Measurements from ENCODE around the gene WDR18. TPM values are rescaled to one million over a fixed set of nuclear protein-coding genes. Genes with fewer than 3 reads are reported as not detected.

WDR18 gene
- total and polyA plus RNA-seq, 2 of the 4 experiments (the other 2 are of a cell fraction): 37.1 to 56.9 TPM

- intact Hi-C loops (cut with micrococcal nuclease) (loop anchor here (2.0 kb wide), 2 partner anchors 53 to 61 kb away; partner anchors contain the start of genes GPX4 and POLR2E), in situ Hi-C loops (cut with MboI; ENCODE audit: low sequenced_read_pairs) (no loop called here), dilution Hi-C loops (cut with HindIII; ENCODE audit: low sequenced_read_pairs, unreplicated experiment) (no loop called here)
- TF ChIP-seq MXI1 (IDR thresholded peaks at IDR 0.05; ENCODE audit: borderline replicate concordance, low read depth, low read length) (no peak), FOS (IDR thresholded peaks at IDR 0.05; ENCODE audit: low read depth, low read length) (no peak), RAD21 (IDR thresholded peaks at IDR 0.05; ENCODE audit: low read length) (no peak), RFX5 (IDR thresholded peaks at IDR 0.05; ENCODE audit: low read depth, low read length) (no peak), BHLHE40 (IDR thresholded peaks at IDR 0.05; ENCODE audit: low read depth, low read length) (no peak), RCOR1 (IDR thresholded peaks at IDR 0.05; ENCODE audit: insufficient replicate concordance, low read length) (no peak), SMC3 (IDR thresholded peaks at IDR 0.05; ENCODE audit: low read depth, low read length) (no peak), USF2 (IDR thresholded peaks at IDR 0.05; ENCODE audit: low read depth, low read length) (no peak)
- H2BK5ac ChIP-seq (ENCODE audit: low read depth, low read length, poor library complexity, severe bottlenecking): no peak overlapping the region
- H2AK5ac ChIP-seq (ENCODE audit: low read depth, low read length): no peak overlapping the region
- H4K8ac ChIP-seq (ENCODE audit: low read depth in 2 of 2, low read length in 2 of 2): no peak overlapping the region
- H3K9me1 ChIP-seq (ENCODE audit: insufficient read depth, low read length): no peaks in the 10 kb centered on the region
- BruUV-seq (replicated peaks): no TSS peak
- no peak overlapping the region for H3K18ac ChIP-seq (ENCODE audit: low read depth, low read length)
- H2AFZ ChIP-seq (replicated peaks; ENCODE audit: low read length, poor library complexity): no peak overlapping the region
- H3K4me2 ChIP-seq (ENCODE audit: low read depth, low read length): no peak overlapping the region
- 76% methylated on average over 30 of the region's 43 CpGs; no CpG with 5 or more reads in 1 of the 2 experiments for WGBS, 2 experiments (ENCODE audit: extremely low coverage in 2 of 2, insufficient read length in 1 of 2)
- no peak overlapping the region for H2AK9ac ChIP-seq (replicated peaks; ENCODE audit: low read depth, low read length, poor library complexity)
- no peak overlapping the region for H2BK20ac ChIP-seq (ENCODE audit: low read depth, low read length)
- H4K20me1 ChIP-seq (ENCODE audit: insufficient read depth, low read length): peaks cover 25% of the 10 kb centered on the region
- ChIA-PET CTCF (no interaction called here), POLR2A (ENCODE audit: unreplicated experiment) (interaction anchor here (0.8 kb wide), 1 partner anchor 14 kb away, joined by 5 read pairs; no protein-coding TSS in a partner anchor)
- H3K23ac ChIP-seq (ENCODE audit: low read depth, low read length): no peak overlapping the region
- no peak overlapping the region for H3K56ac ChIP-seq (ENCODE audit: extremely low read depth, insufficient read depth, low read length)
- H4K91ac ChIP-seq (ENCODE audit: insufficient read depth, low read depth, low read length): no peak overlapping the region
- no peaks in the 10 kb centered on the region for H3K27me3 ChIP-seq (ENCODE audit: control insufficient read depth, insufficient read depth, low read length)
- no peak overlapping the region for H3K14ac ChIP-seq (replicated peaks; ENCODE audit: low read depth, low read length)
- H3K9me3 ChIP-seq (ENCODE audit: control insufficient read depth, insufficient read depth, low read length): no peaks in the 10 kb centered on the region
- H3K79me1 ChIP-seq (ENCODE audit: low read depth in 1 of 2, low read length in 2 of 2): peaks cover 0 to 13% of the 10 kb centered on the region in 2 experiments; a peak in 2 of 4 replicates
- DNase-seq (no peak), ATAC-seq (ENCODE audit: low read depth) (no peak)
- H3K36me3 ChIP-seq (ENCODE audit: control insufficient read depth, insufficient read depth, low read length): peaks cover 19% of the 10 kb centered on the region
- no peak overlapping the region for H3K27ac ChIP-seq (ENCODE audit: insufficient read depth, low read length)
- H4K5ac ChIP-seq (ENCODE audit: low read depth, low read length): no peak overlapping the region
- H3K4me1 ChIP-seq (ENCODE audit: control insufficient read depth, insufficient read depth, low read length): peaks cover 7% of the 10 kb centered on the region; the same call in 1 of the 2 replicates
- H3K9ac ChIP-seq (ENCODE audit: low read depth, low read length): no peak overlapping the region
- H2BK15ac ChIP-seq (ENCODE audit: low read depth, low read length): no peak overlapping the region
- H3K4me3 ChIP-seq (ENCODE audit: insufficient read depth, low read depth, low read length): no peak overlapping the region
- no peak overlapping the region for H3K4ac ChIP-seq (ENCODE audit: low read depth, low read length)
- no peak overlapping the region for H2BK120ac ChIP-seq (ENCODE audit: low read depth, low read length)
Observed at GRCh38 chr19:1041835-1042685, 57.9 kb downstream of the WDR18 start.
